ENCODE measurements around the gene TANGO6.

Gene TANGO6

DNA sequence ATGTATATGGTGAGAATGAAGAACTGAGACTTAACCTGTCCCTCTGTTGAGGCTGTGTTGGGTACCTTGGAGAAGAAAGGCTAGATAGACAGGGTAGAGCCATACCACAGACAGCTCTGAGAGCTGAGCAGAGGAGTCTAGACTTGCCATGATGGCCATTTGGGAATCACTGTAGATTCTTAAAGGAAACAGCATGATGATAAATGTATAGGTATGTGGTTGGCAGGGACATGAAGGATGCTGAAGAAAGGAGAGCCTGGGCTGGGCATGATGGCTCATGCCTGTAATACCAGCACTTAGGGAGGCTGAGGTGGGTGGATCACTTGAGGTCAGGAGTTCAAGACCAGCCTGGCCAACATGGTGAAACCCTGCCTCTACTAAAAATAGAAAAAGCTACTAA lies 147.7 kb downstream of the TANGO6 start:
- CTCF ChIA-PET: no interaction called here
- POLR2A ChIA-PET: no interaction called here
- DNase-seq (ENCODE audit: extremely low spot score): no peak
- TF ChIP-seq, protein P1, sequence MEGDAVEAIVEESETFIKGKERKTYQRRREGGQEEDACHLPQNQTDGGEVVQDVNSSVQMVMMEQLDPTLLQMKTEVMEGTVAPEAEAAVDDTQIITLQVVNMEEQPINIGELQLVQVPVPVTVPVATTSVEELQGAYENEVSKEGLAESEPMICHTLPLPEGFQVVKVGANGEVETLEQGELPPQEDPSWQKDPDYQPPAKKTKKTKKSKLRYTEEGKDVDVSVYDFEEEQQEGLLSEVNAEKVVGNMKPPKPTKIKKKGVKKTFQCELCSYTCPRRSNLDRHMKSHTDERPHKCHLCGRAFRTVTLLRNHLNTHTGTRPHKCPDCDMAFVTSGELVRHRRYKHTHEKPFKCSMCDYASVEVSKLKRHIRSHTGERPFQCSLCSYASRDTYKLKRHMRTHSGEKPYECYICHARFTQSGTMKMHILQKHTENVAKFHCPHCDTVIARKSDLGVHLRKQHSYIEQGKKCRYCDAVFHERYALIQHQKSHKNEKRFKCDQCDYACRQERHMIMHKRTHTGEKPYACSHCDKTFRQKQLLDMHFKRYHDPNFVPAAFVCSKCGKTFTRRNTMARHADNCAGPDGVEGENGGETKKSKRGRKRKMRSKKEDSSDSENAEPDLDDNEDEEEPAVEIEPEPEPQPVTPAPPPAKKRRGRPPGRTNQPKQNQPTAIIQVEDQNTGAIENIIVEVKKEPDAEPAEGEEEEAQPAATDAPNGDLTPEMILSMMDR (IDR thresholded peaks at IDR 0.05; ENCODE audit: control extremely low read depth, extremely low read depth, low read depth, missing control alignments): no peak

GRCh38 chr16:68992521-68992920 lies 149.2 kb downstream of the TANGO6 start:
- TF ChIP-seq, protein P1 (IDR thresholded peaks at IDR 0.05; ENCODE audit: control extremely low read depth, extremely low read depth, low read depth, missing control alignments): no peak
- POLR2A ChIA-PET: no interaction called here
- DNase-seq (ENCODE audit: extremely low spot score): no peak
- CTCF ChIA-PET: no interaction called here

DNA sequence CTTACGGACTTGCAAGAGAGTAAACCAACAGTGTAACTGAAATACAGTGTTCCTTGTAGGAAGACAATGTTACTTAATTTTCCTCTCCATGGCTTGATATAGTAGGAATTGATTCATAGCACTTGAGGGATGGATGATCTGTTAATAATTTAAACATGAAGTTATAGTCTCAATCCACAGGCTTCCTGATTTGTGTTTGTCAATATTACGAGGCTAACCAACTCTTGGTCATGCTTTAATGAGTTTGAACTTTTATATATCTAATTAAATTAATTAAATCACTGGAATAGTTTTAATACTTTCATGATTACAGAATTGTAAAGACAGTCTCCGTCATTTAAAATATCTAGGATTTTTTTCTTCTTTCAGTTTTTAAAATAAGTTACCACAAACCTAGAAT lies 150.1 kb downstream of the TANGO6 start:
- ChIA-PET CTCF (no interaction called here), POLR2A (no interaction called here)
- TF ChIP-seq, protein P1 (IDR thresholded peaks at IDR 0.05; ENCODE audit: control extremely low read depth, extremely low read depth, low read depth, missing control alignments): no peak
- DNase-seq (ENCODE audit: extremely low spot score): no peak

GRCh38 chr16:68993885-68994284 lies 150.6 kb downstream of the TANGO6 start:
- TF ChIP-seq, protein P1 (IDR thresholded peaks at IDR 0.05; ENCODE audit: control extremely low read depth, extremely low read depth, low read depth, missing control alignments): no peak
- CTCF ChIA-PET: no interaction called here
- DNase-seq (ENCODE audit: extremely low spot score): no peak
- POLR2A ChIA-PET: no interaction called here

GRCh38 chr16:68994324-68994723 lies 151.0 kb downstream of the TANGO6 start:
- TF ChIP-seq, protein P1 (IDR thresholded peaks at IDR 0.05; ENCODE audit: control extremely low read depth, extremely low read depth, low read depth, missing control alignments): no peak
- CTCF ChIA-PET: no interaction called here
- POLR2A ChIA-PET: no interaction called here
- no peak for DNase-seq (ENCODE audit: extremely low spot score)

DNA sequence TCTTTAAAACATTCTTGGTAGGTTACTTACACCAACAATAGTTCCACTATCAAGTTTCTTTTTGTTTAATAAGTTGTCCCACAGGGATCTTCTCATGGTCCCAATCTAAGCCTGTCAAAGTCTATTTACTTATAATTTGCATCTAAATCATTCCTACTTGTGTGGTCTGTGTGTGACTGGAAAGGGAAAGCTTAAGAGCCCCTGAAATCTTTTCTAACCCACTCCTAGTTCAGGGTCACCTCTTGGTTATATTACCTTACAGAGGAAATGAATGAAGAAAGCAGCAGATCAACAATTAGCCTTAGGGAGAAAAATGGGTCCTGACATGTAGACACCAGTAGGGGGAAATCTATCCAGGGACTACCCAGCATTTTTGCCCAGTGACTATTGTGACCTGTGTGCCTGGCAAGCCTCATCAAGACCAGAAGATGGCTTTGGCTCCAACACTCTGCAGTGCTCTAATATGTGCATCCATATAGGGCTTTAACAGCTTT lies 151.7 kb downstream of the TANGO6 start:
- ChIA-PET CTCF (no interaction called here), POLR2A (no interaction called here)
- no peak for DNase-seq (ENCODE audit: extremely low spot score)
- TF ChIP-seq, protein P1 (IDR thresholded peaks at IDR 0.05; ENCODE audit: control extremely low read depth, extremely low read depth, low read depth, missing control alignments): no peak

DNA sequence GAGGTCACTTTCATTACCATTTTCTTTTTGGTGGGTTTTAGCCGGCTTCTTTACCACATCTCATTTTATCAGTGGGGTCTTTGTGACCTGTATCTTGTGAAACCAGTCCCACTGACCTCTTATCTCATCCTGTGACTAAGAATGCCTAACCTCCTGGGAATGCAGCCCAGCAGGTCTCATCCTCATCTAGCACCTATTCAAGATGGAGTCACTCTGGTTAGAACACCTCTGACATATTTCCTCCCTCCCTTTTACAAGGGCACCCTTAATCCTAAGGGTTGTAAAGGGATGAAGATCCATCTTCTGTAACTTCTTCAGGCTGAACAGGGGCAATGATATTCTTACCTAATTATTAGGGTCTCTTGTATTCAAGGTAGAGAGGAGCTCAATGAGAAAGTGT lies 154.2 kb downstream of the TANGO6 start:
- ChIA-PET POLR2A (no interaction called here), CTCF (no interaction called here)
- TF ChIP-seq, protein P1 (IDR thresholded peaks at IDR 0.05; ENCODE audit: control extremely low read depth, extremely low read depth, low read depth, missing control alignments): no peak
- no peak for DNase-seq (ENCODE audit: extremely low spot score)
